Kidney epithelial cell (primary cell): Measurements from ENCODE around the gene GAMT. TPM values are rescaled to one million over a fixed set of nuclear protein-coding genes. Genes with fewer than 3 reads are reported as not detected.

ENCODE experiments used
- DNase-seq: peaks from one replicate; pipeline ENCODE4 v3.0.0-alpha.2; 2010; ENCODE audit warnings: low read depth
- H3K27me3 ChIP-seq: 2 replicates; pipeline ENCODE4 v1.6.0; 2011; ENCODE audit warnings: low read length; ENCODE audit not compliant: control insufficient read depth, insufficient read depth
- H3K36me3 ChIP-seq: 2 replicates; pipeline ENCODE4 v1.5.1; 2011; ENCODE audit warnings: low read length; ENCODE audit not compliant: control insufficient read depth, insufficient read depth
- H3K4me3 ChIP-seq: 2 replicates; pipeline ENCODE4 v1.5.1; 2011; ENCODE audit warnings: low read depth, mild to moderate bottlenecking, control low read depth, low read length
- CTCF ChIP-seq: IDR thresholded peaks from 2 replicates; pipeline ENCODE4 v1.5.1; 2011; ENCODE audit warnings: mild to moderate bottlenecking, moderate library complexity, low read length, control low read depth, inconsistent platforms; ENCODE audit not compliant: insufficient read depth, poor library complexity, severe bottlenecking
- total RNA-seq: library from RNA; depleted of rRNA; stranded (reverse); fragments of >200 nt; gene quantifications from 2 replicates; pipeline ENCODE4 v1.2.3, GENCODE V29; 2015

The GAMT gene
- total RNA-seq, 1 donor from 2014 or later = 20.3 TPM

- Histone ChIP-seq H3K36me3 (peaks cover 17% of the 10 kb centered on the region), H3K27me3 (no peaks in the 10 kb centered on the region), H3K4me3 (no peak overlapping the region)
- DNase-seq = no peak
- TF ChIP-seq CTCF = no peak
These were observed 23.9 kb upstream of the GAMT start for GRCh38 chr19:1425102-1425837.

GRCh38 chr19:1424192-1424955, 23.0 kb upstream of the GAMT start:
- DNase-seq = no peak
- TF ChIP-seq CTCF = no peak
- H3K36me3 ChIP-seq = peaks cover 14% of the 10 kb centered on the region
- no peak overlapping the region for H3K4me3 ChIP-seq
- H3K27me3 ChIP-seq = no peaks in the 10 kb centered on the region

- Histone ChIP-seq H3K36me3 (peaks cover 14% of the 10 kb centered on the region), H3K27me3 (no peaks in the 10 kb centered on the region), H3K4me3 (no peak overlapping the region)
- DNase-seq = no peak
- no peak for TF ChIP-seq CTCF
These were observed 22.3 kb upstream of the GAMT start for GRCh38 chr19:1423436-1424191.

- DNase-seq = no peak
- peak; percentile 7 for TF ChIP-seq CTCF
These were observed 21.6 kb upstream of the GAMT start for GRCh38 chr19:1422943-1423342.

GRCh38 chr19:1422360-1422759, 21.0 kb upstream of the GAMT start:
- no peak for DNase-seq
- H3K36me3 ChIP-seq = peaks cover 17% of the 10 kb centered on the region
- H3K27me3 ChIP-seq = no peaks in the 10 kb centered on the region
- H3K4me3 ChIP-seq = no peak overlapping the region
- TF ChIP-seq CTCF = no peak

More at GRCh38 chr19:1422943-1423342, 21.6 kb upstream of the GAMT start:
- peaks cover 14% of the 10 kb centered on the region for H3K36me3 ChIP-seq
- no peaks in the 10 kb centered on the region for H3K27me3 ChIP-seq
- H3K4me3 ChIP-seq = no peak overlapping the region
